Measurements from ENCODE around the gene WDR73. TPM values are rescaled to one million over a fixed set of nuclear protein-coding genes. Genes with fewer than 3 reads are reported as not detected.

Gene WDR73
- total RNA-seq, 1 donor from 2014 or later: 69.8 TPM

- Mint-ChIP-seq H3K9me3 (ENCODE audit: low read depth) (no peaks in the 10 kb centered on the region), H3K36me3 (ENCODE audit: insufficient read depth) (peaks cover 21% of the 10 kb centered on the region), H3K4me3 (ENCODE audit: low read depth) (no peak overlapping the region), H3K4me1 (ENCODE audit: low read depth) (no peaks in the 10 kb centered on the region), H3K27me3 (no peaks in the 10 kb centered on the region), H3K27ac (no peak overlapping the region)
- TF ChIP-seq, protein P1, sequence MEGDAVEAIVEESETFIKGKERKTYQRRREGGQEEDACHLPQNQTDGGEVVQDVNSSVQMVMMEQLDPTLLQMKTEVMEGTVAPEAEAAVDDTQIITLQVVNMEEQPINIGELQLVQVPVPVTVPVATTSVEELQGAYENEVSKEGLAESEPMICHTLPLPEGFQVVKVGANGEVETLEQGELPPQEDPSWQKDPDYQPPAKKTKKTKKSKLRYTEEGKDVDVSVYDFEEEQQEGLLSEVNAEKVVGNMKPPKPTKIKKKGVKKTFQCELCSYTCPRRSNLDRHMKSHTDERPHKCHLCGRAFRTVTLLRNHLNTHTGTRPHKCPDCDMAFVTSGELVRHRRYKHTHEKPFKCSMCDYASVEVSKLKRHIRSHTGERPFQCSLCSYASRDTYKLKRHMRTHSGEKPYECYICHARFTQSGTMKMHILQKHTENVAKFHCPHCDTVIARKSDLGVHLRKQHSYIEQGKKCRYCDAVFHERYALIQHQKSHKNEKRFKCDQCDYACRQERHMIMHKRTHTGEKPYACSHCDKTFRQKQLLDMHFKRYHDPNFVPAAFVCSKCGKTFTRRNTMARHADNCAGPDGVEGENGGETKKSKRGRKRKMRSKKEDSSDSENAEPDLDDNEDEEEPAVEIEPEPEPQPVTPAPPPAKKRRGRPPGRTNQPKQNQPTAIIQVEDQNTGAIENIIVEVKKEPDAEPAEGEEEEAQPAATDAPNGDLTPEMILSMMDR (IDR thresholded peaks at IDR 0.05; ENCODE audit: unreplicated experiment): no peak
- DNase-seq (ENCODE audit: low spot score, unreplicated experiment): no peak
These were observed 12.3 kb upstream of the WDR73 start for GRCh38 chr15:84666373-84666772.

DNA sequence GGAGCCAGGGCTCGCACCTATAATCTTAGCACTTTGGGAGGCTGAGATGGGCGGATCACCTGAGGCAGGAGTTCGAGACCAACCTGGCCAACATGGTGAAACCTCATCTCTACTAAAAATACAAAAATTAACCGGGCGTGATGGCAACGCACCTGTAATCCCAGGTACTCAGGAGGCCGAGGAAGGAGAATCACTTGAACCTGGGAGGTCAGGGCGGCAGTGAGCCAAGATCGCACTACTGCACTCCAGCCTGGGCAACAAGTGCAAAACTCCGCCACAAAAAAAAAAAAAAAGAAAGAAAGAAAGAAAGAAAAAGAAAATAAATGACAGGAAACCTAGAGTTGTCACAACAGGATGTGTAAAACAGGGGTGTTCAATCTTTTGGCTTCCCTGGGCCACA, 6.9 kb upstream of the WDR73 start:
- peaks cover 11% of the 10 kb centered on the region for H3K27me3 Mint-ChIP-seq

DNA sequence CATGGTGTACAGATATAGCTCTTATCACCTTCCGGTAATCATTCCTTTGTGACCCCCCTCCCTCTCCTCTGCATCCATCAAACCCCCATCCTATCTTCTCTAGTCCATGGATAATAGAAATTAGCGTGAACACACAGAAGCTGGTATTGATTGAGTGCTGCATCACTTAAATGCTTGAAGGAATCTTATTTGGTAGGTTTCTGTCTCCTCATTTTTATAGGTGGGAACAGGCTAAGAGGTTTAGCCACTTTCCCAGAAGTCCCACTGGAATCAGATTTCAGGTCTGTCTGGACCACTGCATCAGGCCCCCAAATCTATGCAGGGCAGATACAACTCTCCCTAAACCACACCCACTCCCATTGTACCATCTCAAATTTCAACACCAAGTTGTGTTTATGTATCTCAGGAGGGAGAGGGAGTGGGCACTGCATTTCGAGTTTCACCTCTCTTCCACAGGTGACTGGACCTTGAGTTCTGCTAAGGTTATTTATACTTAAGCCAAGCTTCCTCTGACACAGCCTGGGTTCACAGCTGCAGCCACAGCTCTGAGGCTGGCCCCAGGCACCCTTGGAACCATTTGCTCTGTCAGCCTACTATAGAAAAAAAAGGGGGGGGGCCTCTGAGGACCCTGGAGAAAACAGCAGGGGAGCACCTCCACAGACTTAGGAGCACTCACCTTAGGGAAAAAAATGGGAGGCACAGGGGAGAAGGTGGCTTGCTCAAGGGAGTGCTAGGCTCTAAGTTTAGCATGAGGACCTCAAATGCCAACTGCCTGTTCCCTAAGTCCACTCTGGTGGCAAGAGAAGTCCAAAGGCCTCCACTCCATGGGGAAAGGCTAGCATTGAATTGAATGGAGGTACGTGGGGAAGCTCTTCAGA, 6.1 kb upstream of the WDR73 start:
- H3K36me3 Mint-ChIP-seq (ENCODE audit: insufficient read depth): peaks cover 8% of the 10 kb centered on the region
- peak overlapping the region; percentile 20 for H3K27ac Mint-ChIP-seq
- DNase-seq (ENCODE audit: low spot score, unreplicated experiment): no peak
- H3K4me1 Mint-ChIP-seq (ENCODE audit: low read depth): peaks cover 18% of the 10 kb centered on the region
- no peaks in the 10 kb centered on the region for H3K9me3 Mint-ChIP-seq (ENCODE audit: low read depth)
- H3K27me3 Mint-ChIP-seq: peaks cover 12% of the 10 kb centered on the region
- H3K4me3 Mint-ChIP-seq (ENCODE audit: low read depth): no peak overlapping the region
- TF ChIP-seq, protein P1 (IDR thresholded peaks at IDR 0.05; ENCODE audit: unreplicated experiment): no peak

More for the DNA sequence above, 6.9 kb upstream of the WDR73 start:
- no peak for DNase-seq (ENCODE audit: low spot score, unreplicated experiment)
- TF ChIP-seq, protein P1 (IDR thresholded peaks at IDR 0.05; ENCODE audit: unreplicated experiment): no peak
- no peaks in the 10 kb centered on the region for H3K9me3 Mint-ChIP-seq (ENCODE audit: low read depth)
- H3K4me1 Mint-ChIP-seq (ENCODE audit: low read depth): peaks cover 18% of the 10 kb centered on the region
- no peak overlapping the region for H3K27ac Mint-ChIP-seq
- no peak overlapping the region for H3K4me3 Mint-ChIP-seq (ENCODE audit: low read depth)
- H3K36me3 Mint-ChIP-seq (ENCODE audit: insufficient read depth): peaks cover 8% of the 10 kb centered on the region

DNA sequence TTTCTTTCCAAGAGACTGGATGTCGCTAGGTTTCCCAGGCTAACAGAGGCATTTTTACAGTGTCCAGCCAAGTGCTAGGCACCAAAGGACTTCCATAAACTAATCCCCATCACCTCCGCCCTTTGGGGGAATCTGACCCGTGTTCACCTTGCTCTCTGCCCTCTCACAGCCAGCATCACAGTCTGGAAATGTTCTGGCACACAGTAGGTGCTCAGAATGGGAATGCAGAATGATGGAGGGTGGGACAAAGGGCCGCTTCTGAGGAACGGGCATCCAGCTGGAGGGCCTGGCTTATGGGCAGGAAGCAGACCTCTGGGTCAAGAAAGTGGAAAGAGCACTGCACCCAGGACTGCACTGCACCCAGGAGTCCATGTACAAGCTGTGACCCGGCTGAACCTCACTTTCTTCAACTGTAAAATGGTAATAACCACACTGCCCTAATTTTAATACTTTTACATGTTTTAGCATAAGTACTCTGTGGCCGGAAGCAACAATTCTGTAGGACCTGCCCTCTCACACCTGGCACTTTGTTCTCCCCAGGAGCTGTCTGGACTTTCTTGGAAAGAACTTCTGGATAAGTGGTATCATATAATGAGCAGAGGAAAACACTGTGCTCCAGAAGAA, 4.8 kb upstream of the WDR73 start:
- TF ChIP-seq, protein P1 (IDR thresholded peaks at IDR 0.05; ENCODE audit: unreplicated experiment): no peak
- Mint-ChIP-seq H3K4me1 (ENCODE audit: low read depth) (peaks cover 21% of the 10 kb centered on the region), H3K4me3 (ENCODE audit: low read depth) (peak overlapping the region; percentile 67), H3K36me3 (ENCODE audit: insufficient read depth) (peaks cover under 1% of the 10 kb centered on the region), H3K27me3 (peaks cover 14% of the 10 kb centered on the region), H3K9me3 (ENCODE audit: low read depth) (no peaks in the 10 kb centered on the region), H3K27ac (peak overlapping the region; percentile 87)
- no peak for DNase-seq (ENCODE audit: low spot score, unreplicated experiment)

- TF ChIP-seq, protein P1 (IDR thresholded peaks at IDR 0.05; ENCODE audit: unreplicated experiment): peak; percentile 73
- H3K27ac Mint-ChIP-seq: peak within 1 kb of the TSS; percentile 87
- H3K36me3 Mint-ChIP-seq (ENCODE audit: insufficient read depth): peaks cover 1% of the 10 kb centered on the region
- H3K9me3 Mint-ChIP-seq (ENCODE audit: low read depth): no peaks in the 10 kb centered on the region
- DNase-seq (ENCODE audit: low spot score, unreplicated experiment): peak; percentile 84
- peaks cover 27% of the 10 kb centered on the region for H3K4me1 Mint-ChIP-seq (ENCODE audit: low read depth)
- H3K27me3 Mint-ChIP-seq: peaks cover 14% of the 10 kb centered on the region
- H3K4me3 Mint-ChIP-seq (ENCODE audit: low read depth): peak within 1 kb of the TSS; percentile 71
These were observed 4.2 kb upstream of the WDR73 start, which contains the start of gene NMB for GRCh38 chr15:84658080-84658787. Gene NMB, minus strand, starts transcription at chr15:84658199. Its CDS starts 47 bp downstream, at chr15:84658152.
